Body of pancreas (tissue), 4 donors: ENCODE results near the gene ZBTB11. TPM values are rescaled to one million over a fixed set of nuclear protein-coding genes. Genes with fewer than 3 reads are reported as not detected.
"Not testable (repeated sequence)": the region's sequence is repeated elsewhere in the genome, so short reads cannot be mapped to it uniquely, and the experiment has no call there.

Source experiments
- ATAC-seq: fragments of 150-250 bp; one replicate; pipeline ENCODE4 v1.9.1; 2016
- DNase-seq, 4 donors: peaks; one replicate each; pipeline ENCODE4 v3.0.0-alpha.2; 2019
- H3K27ac ChIP-seq, 4 donors: fragments of 200-600 bp; sonication (generic); 1 replicate in 3 of 4; 2 replicates in 1 of 4; pipeline versions ENCODE4 v1.5.1 to v1.6.1; 2016 to 2019; ENCODE audit warnings: mild to moderate bottlenecking in 1 of 4, mixed read lengths in 1 of 4, moderate library complexity in 1 of 4
- H3K27me3 ChIP-seq, 2 donors: fragments of 200-600 bp; sonication (generic); one replicate each; pipeline ENCODE4 v1.6.0; 2016; ENCODE audit warnings: mild to moderate bottlenecking in 1 of 2
- H3K36me3 ChIP-seq, 2 donors: fragments of 200-600 bp; sonication (generic); replicated peaks in 1 of 2; 2 replicates each; pipeline ENCODE4 v1.5.1; 2016; ENCODE audit warnings: low read depth in 2 of 2; ENCODE audit not compliant: insufficient read depth in 1 of 2
- H3K4me1 ChIP-seq: fragments of 200-600 bp; sonication (generic); one replicate; pipeline ENCODE4 v1.6.0; 2016
- H3K4me3 ChIP-seq, 2 donors: fragments of 200-600 bp; sonication (generic); 1 replicate in 1 of 2; 2 replicates in 1 of 2; pipeline ENCODE4 v1.5.1; 2016 to 2019
- H3K9me3 ChIP-seq, 3 donors: fragments of 200-600 bp; sonication (generic); 1 replicate in 2 of 3; 2 replicates in 1 of 3; pipeline ENCODE4 v1.5.1; 2016
- POLR2A ChIP-seq, 3 donors: fragments of 450-650 bp; IDR thresholded peaks; one replicate each; pipeline ENCODE4 v1.6.1; 2016; ENCODE audit warnings: antibody characterized with exemption in 3 of 3, mild to moderate bottlenecking in 2 of 3
- WGBS, 2 donors: methylation state at CpG; one replicate each; pipeline ENCODE4 v1.1.5; 2017; 5-methylcytosine and 5-hydroxymethylcytosine counted together
- intact Hi-C: fragments of 100-400 bp; cut with DNase I; formaldehyde crosslinking; loops from one replicate; pipeline ENCODE4 v1.15.1; 2023
- total RNA-seq, 2 donors: library from RNA; depleted of rRNA; stranded (reverse); fragments of >200 nt; gene quantifications; one replicate each; pipeline ENCODE4 v1.1.0, GENCODE V29; 2016
- TF ChIP-seq, protein P1 (sequence below), 7 experiments: fragments of 450-650 bp in 4 of 7; fragments of 200-600 bp in 3 of 7; sonication (generic) in 3 of 7; IDR thresholded peaks; one replicate each; pipeline ENCODE4 v1.5.1; 2016 to 2019; ENCODE audit warnings: antibody characterized with exemption in 7 of 7

The ZBTB11 gene
- total RNA-seq, 2 donors from 2014 or later, result 11.5 to 20.5 TPM

- 35 to 39% methylated on average over 4 of the region's 4 CpGs for WGBS, 2 donors
- no peaks in the 10 kb centered on the region for H3K36me3 ChIP-seq
- TF ChIP-seq, protein P1, sequence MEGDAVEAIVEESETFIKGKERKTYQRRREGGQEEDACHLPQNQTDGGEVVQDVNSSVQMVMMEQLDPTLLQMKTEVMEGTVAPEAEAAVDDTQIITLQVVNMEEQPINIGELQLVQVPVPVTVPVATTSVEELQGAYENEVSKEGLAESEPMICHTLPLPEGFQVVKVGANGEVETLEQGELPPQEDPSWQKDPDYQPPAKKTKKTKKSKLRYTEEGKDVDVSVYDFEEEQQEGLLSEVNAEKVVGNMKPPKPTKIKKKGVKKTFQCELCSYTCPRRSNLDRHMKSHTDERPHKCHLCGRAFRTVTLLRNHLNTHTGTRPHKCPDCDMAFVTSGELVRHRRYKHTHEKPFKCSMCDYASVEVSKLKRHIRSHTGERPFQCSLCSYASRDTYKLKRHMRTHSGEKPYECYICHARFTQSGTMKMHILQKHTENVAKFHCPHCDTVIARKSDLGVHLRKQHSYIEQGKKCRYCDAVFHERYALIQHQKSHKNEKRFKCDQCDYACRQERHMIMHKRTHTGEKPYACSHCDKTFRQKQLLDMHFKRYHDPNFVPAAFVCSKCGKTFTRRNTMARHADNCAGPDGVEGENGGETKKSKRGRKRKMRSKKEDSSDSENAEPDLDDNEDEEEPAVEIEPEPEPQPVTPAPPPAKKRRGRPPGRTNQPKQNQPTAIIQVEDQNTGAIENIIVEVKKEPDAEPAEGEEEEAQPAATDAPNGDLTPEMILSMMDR (IDR thresholded peaks at IDR 0.05), result no peak
- TF ChIP-seq POLR2A (IDR thresholded peaks at IDR 0.05), result no peak
- H3K4me1 ChIP-seq, result no peaks in the 10 kb centered on the region
- no peaks in the 10 kb centered on the region for H3K27me3 ChIP-seq
- no peak for ATAC-seq
- no peak overlapping the region for H3K4me3 ChIP-seq
- H3K27ac ChIP-seq, result no peak overlapping the region
- H3K9me3 ChIP-seq, result no peaks in the 10 kb centered on the region
- intact Hi-C loops, result no loop called here
- DNase-seq, result no peak
Measured at GRCh38 chr3:101709126-101709525, 32.2 kb upstream of the ZBTB11 start.

DNA sequence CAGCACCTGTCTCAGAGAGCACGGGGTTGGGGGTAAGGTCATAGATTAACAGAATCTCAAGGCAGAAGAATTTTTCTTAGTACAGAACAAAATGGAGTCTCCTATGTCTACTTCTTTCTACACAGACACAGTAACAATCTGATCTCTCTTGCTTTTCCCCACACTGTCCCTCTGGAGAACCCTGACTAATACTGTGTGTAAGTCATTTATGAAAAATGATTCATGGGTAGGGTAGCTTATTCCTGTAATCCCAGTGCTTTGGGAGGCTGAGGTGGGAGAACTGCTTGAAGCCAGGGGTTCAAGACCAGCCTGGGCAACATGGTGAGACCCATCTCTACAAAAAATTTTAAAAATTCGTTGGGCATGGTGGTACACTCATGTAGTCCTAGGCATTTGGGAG is 27.7 kb upstream of the ZBTB11 start:
- H3K36me3 ChIP-seq, H3K27ac ChIP-seq, DNase-seq, intact Hi-C loops, H3K4me1 ChIP-seq, H3K27me3 ChIP-seq, H3K9me3 ChIP-seq, ATAC-seq, H3K4me3 ChIP-seq: not testable (repeated sequence)
- WGBS, 2 donors, result 37 to 58% methylated on average over 2 of the region's 2 CpGs

DNA sequence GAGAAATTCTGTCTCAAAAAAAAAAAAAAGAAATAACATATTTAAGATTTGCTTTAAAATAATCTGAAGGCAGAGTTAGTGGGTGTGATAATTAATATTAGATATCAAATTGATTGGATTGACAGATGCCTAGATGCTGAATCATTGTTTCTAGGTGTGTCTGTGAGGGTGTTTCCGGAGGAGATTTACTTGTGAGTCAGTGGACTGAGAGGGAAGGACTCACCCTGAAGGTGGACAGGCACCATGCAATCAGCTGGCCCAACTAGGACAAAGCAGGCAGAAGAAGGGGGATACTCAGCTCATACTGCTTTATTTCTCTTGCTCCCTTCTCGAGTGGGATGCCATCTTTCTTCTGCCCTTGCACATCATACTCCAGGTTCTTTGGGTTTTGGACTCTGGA is 26.2 kb upstream of the ZBTB11 start:
- Histone ChIP-seq H3K4me3 (no peak overlapping the region), H3K36me3 (no peaks in the 10 kb centered on the region), H3K4me1 (no peaks in the 10 kb centered on the region), H3K27me3 (no peaks in the 10 kb centered on the region), H3K27ac (no peak overlapping the region), H3K9me3 (no peaks in the 10 kb centered on the region)
- no peak for DNase-seq
- intact Hi-C loops, result no loop called here
- no peak for TF ChIP-seq POLR2A (IDR thresholded peaks at IDR 0.05)
- TF ChIP-seq, protein P1 (IDR thresholded peaks at IDR 0.05), result no peak
- WGBS, 2 donors, result 66 to 74% methylated on average over 2 of the region's 2 CpGs
- ATAC-seq, result no peak

DNA sequence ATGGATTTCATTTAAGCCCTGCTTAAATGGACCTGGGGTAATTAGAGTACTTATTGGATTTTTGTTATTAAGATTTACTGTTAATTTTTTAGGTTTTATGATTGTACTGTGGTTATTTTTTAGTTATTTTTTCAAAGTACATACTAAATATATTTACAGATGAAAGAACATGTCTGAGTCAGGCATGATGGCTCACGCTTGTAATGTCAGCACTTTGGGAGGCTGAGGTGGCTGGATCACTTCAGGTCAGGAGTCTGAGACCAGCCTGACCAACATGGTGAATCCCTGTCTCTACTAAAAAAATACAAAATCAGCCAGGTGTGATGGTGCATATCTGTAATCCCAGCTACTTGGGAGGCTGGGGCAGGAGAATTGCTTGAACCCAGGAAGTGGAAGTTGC is 25.8 kb upstream of the ZBTB11 start:
- Histone ChIP-seq H3K9me3 (no peaks in the 10 kb centered on the region), H3K4me3 (no peak overlapping the region), H3K27ac (no peak overlapping the region), H3K27me3 (no peaks in the 10 kb centered on the region), H3K4me1 (no peaks in the 10 kb centered on the region), H3K36me3 (no peaks in the 10 kb centered on the region)
- intact Hi-C loops, result no loop called here
- DNase-seq (no peak), ATAC-seq (no peak)
- no peak for TF ChIP-seq POLR2A (IDR thresholded peaks at IDR 0.05)
- TF ChIP-seq, protein P1 (IDR thresholded peaks at IDR 0.05), result no peak
- WGBS, 2 donors, result 90 to 92% methylated on average over 1 of the region's 1 CpG

DNA sequence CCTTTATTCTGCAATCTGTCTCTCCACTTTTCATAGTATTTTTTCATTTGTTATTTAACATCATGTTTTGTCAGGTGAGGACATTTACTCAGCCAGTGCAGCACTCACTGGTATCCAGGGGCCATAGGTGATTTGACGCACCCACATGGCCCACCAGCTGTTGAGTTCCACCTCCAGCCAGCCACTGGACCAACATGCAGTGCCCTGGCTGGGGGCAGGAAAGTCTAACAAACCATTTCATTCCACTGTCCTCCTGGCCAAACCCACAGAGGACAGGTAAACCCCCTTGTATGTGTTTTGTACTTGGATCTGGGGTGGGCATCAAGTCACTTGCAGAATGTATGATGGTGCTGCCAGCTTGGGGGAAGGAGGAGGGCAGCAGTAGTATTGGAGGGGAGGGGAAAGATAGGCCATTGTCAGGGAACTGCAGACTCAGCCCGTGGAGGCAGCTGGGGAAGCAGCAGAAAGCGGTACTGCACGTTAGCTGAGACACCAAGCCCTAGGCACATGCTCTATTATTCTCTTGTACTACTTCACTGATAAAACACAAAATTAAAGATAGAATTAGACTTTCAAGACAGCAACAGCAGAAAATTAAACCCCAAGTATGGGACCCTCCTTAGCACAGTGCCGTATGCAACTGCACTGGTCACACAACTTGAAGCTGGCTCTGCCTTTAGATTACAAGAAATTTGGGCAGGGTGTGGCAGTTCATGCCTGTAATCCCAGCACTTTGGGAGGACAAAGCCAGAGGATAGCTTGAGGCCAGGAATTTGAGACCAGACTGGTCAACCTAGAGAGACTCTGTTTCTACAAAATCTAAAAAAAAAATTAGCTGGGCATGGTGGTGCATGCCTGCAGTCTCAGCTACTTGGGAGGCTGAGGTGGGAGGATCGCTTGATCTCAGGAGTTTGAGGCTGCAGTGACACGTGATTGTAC is 25.0 kb upstream of the ZBTB11 start:
- no peaks in the 10 kb centered on the region for H3K9me3 ChIP-seq
- H3K27ac ChIP-seq, result no peak overlapping the region
- H3K27me3 ChIP-seq, result no peaks in the 10 kb centered on the region
- no peaks in the 10 kb centered on the region for H3K36me3 ChIP-seq
- H3K4me3 ChIP-seq, result no peak overlapping the region
- ATAC-seq, result no peak
- H3K4me1 ChIP-seq, result no peaks in the 10 kb centered on the region
- TF ChIP-seq, protein P1 (IDR thresholded peaks at IDR 0.05), result no peak
- no peak for TF ChIP-seq POLR2A (IDR thresholded peaks at IDR 0.05)
- no peak for DNase-seq
- WGBS, 2 donors, result 78 to 83% methylated on average over 7 of the region's 7 CpGs
- intact Hi-C loops, result no loop called here
